GM12878 (cell line): ENCODE data around the gene CLEC1A. TPM values are rescaled to one million over a fixed set of nuclear protein-coding genes. Genes with fewer than 3 reads are reported as not detected.

ENCODE experiments used
- ATAC-seq: fragments of 200-7000 bp; cut with Tn5 transposase; 3 replicates; pipeline ENCODE4 v1.9.1; 2020; ENCODE audit warnings: mild to moderate bottlenecking, moderate library complexity
- BruUV-seq: library from RNA; stranded (reverse); fragments of 400-500 nt; replicated peaks from 2 replicates; lab custom pipeline; 2021; lab: Mats Ljungman, UMichigan
- CTCF ChIA-PET: fragments of 300-600 bp; sonication (Branson Sonifier 250); formaldehyde crosslinking; extraction: SDS; loops from one replicate; lab custom pipeline; 2021; ENCODE audit warnings: inconsistent platforms; lab: Yijun Ruan, JAX
- POLR2A ChIA-PET: fragments of 350-600 bp; formaldehyde crosslinking; extraction: SDS; loops from one replicate; lab custom pipeline; 2021; ENCODE audit warnings: inconsistent platforms; lab: Charles Lee
- RAD21 ChIA-PET: fragments of 300-600 bp; sonication (Branson Sonifier 250); formaldehyde crosslinking; loops from one replicate; lab custom pipeline; 2023; ENCODE audit warnings: antibody characterized with exemption; ENCODE audit not compliant: unreplicated experiment; lab: Charles Lee
- SMC1A ChIA-PET: fragments of 300-600 bp; sonication (Branson Sonifier 250); formaldehyde crosslinking; loops from one replicate; lab custom pipeline; 2023; ENCODE audit not compliant: unreplicated experiment, uncharacterized antibody; lab: Charles Lee
- DNase-seq: peaks from one replicate; pipeline ENCODE4 v3.0.0-alpha.2; 2011; ENCODE audit warnings: low read depth, low spot score
- FAIRE-seq: peaks from 3 replicates; lab custom pipeline; 2011; peaks lifted over from hg19 to GRCh38; lab: Jason Lieb, UNC
- H2AFZ ChIP-seq: 2 replicates; pipeline ENCODE4 v1.6.0; 2011; ENCODE audit warnings: low read depth, low read length, control low read depth; ENCODE audit not compliant: control insufficient read depth
- H3K27ac ChIP-seq: 2 replicates; pipeline ENCODE4 v1.5.1; 2011; ENCODE audit warnings: control low read depth; ENCODE audit not compliant: control insufficient read depth, insufficient read depth
- H3K27me3 ChIP-seq, 2 experiments: replicated peaks in 1 of 2; 2 replicates each; pipeline versions ENCODE4 v1.6.0 to v1.6.1; 2011; ENCODE audit warnings: low read length in 1 of 2; ENCODE audit not compliant: control insufficient read depth in 2 of 2, insufficient read depth in 2 of 2
- H3K36me3 ChIP-seq, 2 experiments: 2 replicates each; pipeline ENCODE4 v1.5.1; 2011; ENCODE audit warnings: low read length in 1 of 2; ENCODE audit not compliant: control insufficient read depth in 2 of 2, insufficient read depth in 2 of 2
- H3K4me1 ChIP-seq: 2 replicates; pipeline ENCODE4 v1.6.1; 2011; ENCODE audit warnings: mild to moderate bottlenecking, low read length, moderate library complexity, mixed read lengths; ENCODE audit not compliant: control insufficient read depth, insufficient read depth
- H3K4me2 ChIP-seq: 2 replicates; pipeline ENCODE4 v1.6.0; 2011; ENCODE audit warnings: control low read depth; ENCODE audit not compliant: control insufficient read depth, insufficient read depth
- H3K4me3 ChIP-seq: fragments of 200-600 bp; sonication (generic); 2 replicates; pipeline ENCODE4 v1.5.1; 2016
- H3K79me2 ChIP-seq: 2 replicates; pipeline ENCODE4 v1.6.0; 2011; ENCODE audit warnings: low read length; ENCODE audit not compliant: control insufficient read depth, insufficient read depth
- H3K9ac ChIP-seq: 2 replicates; pipeline ENCODE4 v1.8.0; 2011; ENCODE audit warnings: low read length, control low read depth, mixed read lengths; ENCODE audit not compliant: control insufficient read depth, insufficient read depth
- H3K9me3 ChIP-seq: replicated peaks from 3 replicates; pipeline ENCODE4 v1.5.1; 2011; ENCODE audit warnings: mild to moderate bottlenecking, low read length; ENCODE audit not compliant: control insufficient read depth, insufficient read depth
- H4K20me1 ChIP-seq: 2 replicates; pipeline ENCODE4 v1.6.0; 2011; ENCODE audit not compliant: control insufficient read depth, insufficient read depth
- E2F8 ChIP-seq: fragments of 450-650 bp; IDR thresholded peaks from 2 replicates; pipeline ENCODE4 v1.6.1; 2018; ENCODE audit warnings: mild to moderate bottlenecking, low read depth, moderate library complexity; ENCODE audit not compliant: partially characterized antibody
- GABPA ChIP-seq: IDR thresholded peaks from 2 replicates; pipeline ENCODE4 v1.6.1; 2014; ENCODE audit warnings: antibody characterized with exemption, low read depth, mild to moderate bottlenecking, inconsistent platforms
- HDAC6 ChIP-seq: fragments of 200-600 bp; sonication (generic); IDR thresholded peaks from one replicate; pipeline ENCODE4 v1.8.0; 2017; ENCODE audit warnings: antibody characterized with exemption; ENCODE audit not compliant: unreplicated experiment
- IKZF2 ChIP-seq, 2 experiments: fragments of 450-650 bp; IDR thresholded peaks; 2 replicates each; pipeline ENCODE4 v1.6.1; 2017; ENCODE audit warnings: mild to moderate bottlenecking in 2 of 2, moderate library complexity in 2 of 2
- NRF1 ChIP-seq: conservative IDR thresholded peaks from 2 replicates; pipeline ENCODE4 v1.6.1; 2011; ENCODE audit warnings: mild to moderate bottlenecking, low read depth, low read length, improper control_type of control experiment
- TCF7 ChIP-seq: IDR thresholded peaks from 2 replicates; pipeline ENCODE4 v1.6.1; 2014; ENCODE audit warnings: antibody characterized with exemption, borderline replicate concordance
- WRNIP1 ChIP-seq: IDR thresholded peaks from 2 replicates; pipeline ENCODE4 v1.6.1; 2011; ENCODE audit warnings: low read depth, low read length, improper control_type of control experiment, borderline replicate concordance
- ZNF24 ChIP-seq: fragments of 450-650 bp; IDR thresholded peaks from 2 replicates; pipeline ENCODE4 v1.6.1; 2017; ENCODE audit warnings: antibody characterized with exemption, mild to moderate bottlenecking
- WGBS: methylation state at CpG from one replicate; pipeline ENCODE4 v1.1.6; 2016; ENCODE audit warnings: low lambda C conversion rate; ENCODE audit not compliant: insufficient replicate concordance, insufficient coverage; ENCODE audit errors: missing lambda C conversion rate; 5-methylcytosine and 5-hydroxymethylcytosine counted together
- in situ Hi-C: fragments of 300-500 bp; cut with MboI; formaldehyde crosslinking; loops from 9 replicates; pipeline ENCODE4 v1.14.3; 2018; ENCODE audit warnings: mixed read lengths
- intact Hi-C: fragments of 100-400 bp; cut with micrococcal nuclease; formaldehyde crosslinking; loops from one replicate; pipeline ENCODE4 v1.14.2; 2022; ENCODE audit not compliant: unreplicated experiment
- polyA plus RNA-seq, 11 experiments: library from polyadenylated mRNA; depleted of rRNA in 4 of 11; unstranded in 6 of 11; stranded (reverse) in 5 of 11; fragments of >200 nt; fragmentation: Nextera tagmentation in 4 of 11; fragmentation: Illumina TruSeq in 1 of 11; extraction: Ambion mirVana in 4 of 11; extraction: Trizol in 1 of 11; gene quantifications; 1 replicate in 1 of 11; 2 replicates in 10 of 11; pipeline versions ENCODE4 v1.2.1 to v1.2.3, GENCODE V29; 2011 to 2016; ENCODE audit warnings: inconsistent platforms in 2 of 11, missing spikeins in 2 of 11, low read depth in 1 of 11
- total RNA-seq, 4 experiments: library from RNA; depleted of rRNA in 3 of 4; stranded (reverse); fragments of >200 nt in 3 of 4; fragmentation: Illumina TruSeq in 1 of 4; extraction: Trizol in 1 of 4; gene quantifications; 2 replicates each; pipeline versions ENCODE4 v1.2.1 to v1.2.3, GENCODE V29; 2013 to 2021
- TF ChIP-seq, protein P1 (sequence below): fragments of 450-650 bp; IDR thresholded peaks from 2 replicates; pipeline ENCODE4 v1.6.1; 2017; ENCODE audit warnings: mild to moderate bottlenecking, low read depth, inconsistent platforms; ENCODE audit not compliant: poor library complexity, severe bottlenecking
- TF ChIP-seq, protein P2 (sequence below): fragments of 150-350 bp; IDR thresholded peaks from 2 replicates; pipeline ENCODE4 v1.6.1; 2016; ENCODE audit warnings: low read depth, low read length
- TF ChIP-seq, protein P3 (sequence below): IDR thresholded peaks from 2 replicates; pipeline ENCODE4 v1.6.1; 2011; ENCODE audit warnings: low read depth, mild to moderate bottlenecking, low read length, moderate library complexity, borderline replicate concordance; ENCODE audit errors: extremely low read depth

CLEC1A gene
- total and polyA plus RNA-seq, 10 of the 15 experiments (the other 5 are each of a cell fraction or from before 2014, with no cell fraction given): not detected

GRCh38 chr12:10128687-10129086, 29.9 kb upstream of the CLEC1A start (continued):
- TF ChIP-seq, protein P1, sequence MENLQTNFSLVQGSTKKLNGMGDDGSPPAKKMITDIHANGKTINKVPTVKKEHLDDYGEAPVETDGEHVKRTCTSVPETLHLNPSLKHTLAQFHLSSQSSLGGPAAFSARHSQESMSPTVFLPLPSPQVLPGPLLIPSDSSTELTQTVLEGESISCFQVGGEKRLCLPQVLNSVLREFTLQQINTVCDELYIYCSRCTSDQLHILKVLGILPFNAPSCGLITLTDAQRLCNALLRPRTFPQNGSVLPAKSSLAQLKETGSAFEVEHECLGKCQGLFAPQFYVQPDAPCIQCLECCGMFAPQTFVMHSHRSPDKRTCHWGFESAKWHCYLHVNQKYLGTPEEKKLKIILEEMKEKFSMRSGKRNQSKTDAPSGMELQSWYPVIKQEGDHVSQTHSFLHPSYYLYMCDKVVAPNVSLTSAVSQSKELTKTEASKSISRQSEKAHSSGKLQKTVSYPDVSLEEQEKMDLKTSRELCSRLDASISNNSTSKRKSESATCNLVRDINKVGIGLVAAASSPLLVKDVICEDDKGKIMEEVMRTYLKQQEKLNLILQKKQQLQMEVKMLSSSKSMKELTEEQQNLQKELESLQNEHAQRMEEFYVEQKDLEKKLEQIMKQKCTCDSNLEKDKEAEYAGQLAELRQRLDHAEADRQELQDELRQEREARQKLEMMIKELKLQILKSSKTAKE: no peak

DNA sequence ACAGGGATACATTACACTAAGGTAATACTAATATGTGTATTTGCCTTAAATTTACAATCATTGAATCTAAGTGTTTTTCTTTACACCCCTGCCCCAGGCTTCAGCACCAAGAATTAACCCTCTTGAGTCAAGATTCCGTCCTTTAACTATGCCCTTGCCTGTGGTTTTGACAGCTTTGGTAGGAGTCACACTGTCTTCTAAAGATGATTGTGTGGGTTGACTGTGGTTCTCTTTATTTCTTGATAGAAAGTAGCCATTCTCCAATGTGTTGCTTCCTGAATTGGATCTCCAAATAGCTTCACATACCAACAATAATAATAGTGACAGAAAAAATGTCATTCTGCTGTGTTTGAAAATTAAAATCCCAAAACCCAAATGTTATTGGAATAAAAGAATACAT, 27.6 kb upstream of the CLEC1A start:
- Histone ChIP-seq H3K36me3 (no peaks in the 10 kb centered on the region), H3K9ac (no peak overlapping the region), H3K27me3 (no peaks in the 10 kb centered on the region; a peak in 2 of 4 replicates), H3K4me3 (no peak overlapping the region), H3K4me2 (no peak overlapping the region), H3K4me1 (peaks cover 8% of the 10 kb centered on the region; the same call in 1 of the 2 replicates), H4K20me1 (no peaks in the 10 kb centered on the region), H3K27ac (no peak overlapping the region), H3K79me2 (no peaks in the 10 kb centered on the region), H3K9me3 (peaks cover 5% of the 10 kb centered on the region; the same call in 2 of the 3 replicates), H2AFZ (no peak overlapping the region)
- 5% methylated on average over 1 of the region's 1 CpG for WGBS
- no peak for FAIRE-seq
- intact Hi-C loops: no loop called here
- ChIA-PET CTCF (interaction anchor here (0.9 kb wide), 1 partner anchor 59 kb away, joined by 3 read pairs; no protein-coding TSS in a partner anchor), RAD21 (no interaction called here), POLR2A (no interaction called here), SMC1A (interaction anchor here (1.4 kb wide), 1 partner anchor 65 kb away, joined by 4 read pairs; no protein-coding TSS in a partner anchor)
- BruUV-seq: no TSS peak
- in situ Hi-C loops: no loop called here
- ATAC-seq: no peak
- DNase-seq: no peak
- no peak for TF ChIP-seq E2F8
- no peak for TF ChIP-seq WRNIP1
- no peak for TF ChIP-seq ZNF24
- TF ChIP-seq, protein P2, sequence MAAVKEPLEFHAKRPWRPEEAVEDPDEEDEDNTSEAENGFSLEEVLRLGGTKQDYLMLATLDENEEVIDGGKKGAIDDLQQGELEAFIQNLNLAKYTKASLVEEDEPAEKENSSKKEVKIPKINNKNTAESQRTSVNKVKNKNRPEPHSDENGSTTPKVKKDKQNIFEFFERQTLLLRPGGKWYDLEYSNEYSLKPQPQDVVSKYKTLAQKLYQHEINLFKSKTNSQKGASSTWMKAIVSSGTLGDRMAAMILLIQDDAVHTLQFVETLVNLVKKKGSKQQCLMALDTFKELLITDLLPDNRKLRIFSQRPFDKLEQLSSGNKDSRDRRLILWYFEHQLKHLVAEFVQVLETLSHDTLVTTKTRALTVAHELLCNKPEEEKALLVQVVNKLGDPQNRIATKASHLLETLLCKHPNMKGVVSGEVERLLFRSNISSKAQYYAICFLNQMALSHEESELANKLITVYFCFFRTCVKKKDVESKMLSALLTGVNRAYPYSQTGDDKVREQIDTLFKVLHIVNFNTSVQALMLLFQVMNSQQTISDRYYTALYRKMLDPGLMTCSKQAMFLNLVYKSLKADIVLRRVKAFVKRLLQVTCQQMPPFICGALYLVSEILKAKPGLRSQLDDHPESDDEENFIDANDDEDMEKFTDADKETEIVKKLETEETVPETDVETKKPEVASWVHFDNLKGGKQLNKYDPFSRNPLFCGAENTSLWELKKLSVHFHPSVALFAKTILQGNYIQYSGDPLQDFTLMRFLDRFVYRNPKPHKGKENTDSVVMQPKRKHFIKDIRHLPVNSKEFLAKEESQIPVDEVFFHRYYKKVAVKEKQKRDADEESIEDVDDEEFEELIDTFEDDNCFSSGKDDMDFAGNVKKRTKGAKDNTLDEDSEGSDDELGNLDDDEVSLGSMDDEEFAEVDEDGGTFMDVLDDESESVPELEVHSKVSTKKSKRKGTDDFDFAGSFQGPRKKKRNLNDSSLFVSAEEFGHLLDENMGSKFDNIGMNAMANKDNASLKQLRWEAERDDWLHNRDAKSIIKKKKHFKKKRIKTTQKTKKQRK: no peak
- TF ChIP-seq NRF1: no peak
- TF ChIP-seq GABPA: no peak
- TF ChIP-seq TCF7: no peak
- no peak for TF ChIP-seq HDAC6
- TF ChIP-seq, protein P3, sequence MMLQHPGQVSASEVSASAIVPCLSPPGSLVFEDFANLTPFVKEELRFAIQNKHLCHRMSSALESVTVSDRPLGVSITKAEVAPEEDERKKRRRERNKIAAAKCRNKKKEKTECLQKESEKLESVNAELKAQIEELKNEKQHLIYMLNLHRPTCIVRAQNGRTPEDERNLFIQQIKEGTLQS: no peak
- TF ChIP-seq IKZF2 (IDR thresholded peaks at IDR 0.05): no peak
